HCEC 1CT (cell line): Measurements from ENCODE around the gene ABCB8.
A peak's percentile ranks its signal among the peaks of the same experiment; 100 is the strongest.
"Not testable (repeated sequence)": the region's sequence is repeated elsewhere in the genome, so short reads cannot be mapped to it uniquely, and the experiment has no call there.

ENCODE experiments used
- DNase-seq: peaks from one replicate; pipeline ENCODE4 v3.0.0-alpha.2; 2017

ABCB8 gene

DNA sequence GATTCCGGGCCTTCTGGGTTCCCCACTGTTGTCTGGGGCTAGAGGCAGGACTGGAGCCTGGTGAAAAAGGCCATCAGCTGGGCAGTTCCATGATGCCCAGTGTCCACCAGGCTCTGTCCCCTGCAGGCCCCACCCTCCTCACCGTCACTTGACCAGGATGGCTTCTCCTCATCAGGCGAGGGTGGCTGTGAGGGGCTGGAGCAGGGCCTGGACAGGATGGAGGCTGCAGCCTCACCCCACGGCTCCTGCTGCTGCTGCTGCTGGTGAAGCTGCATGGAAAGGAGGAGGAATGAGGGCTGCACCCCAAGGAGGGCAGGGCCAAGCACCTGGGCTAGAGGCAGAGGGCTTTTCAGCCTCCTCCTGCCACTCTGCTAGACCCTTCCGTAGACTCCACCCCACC is 12.3 kb upstream of the ABCB8 start:
- no peak for DNase-seq

DNA sequence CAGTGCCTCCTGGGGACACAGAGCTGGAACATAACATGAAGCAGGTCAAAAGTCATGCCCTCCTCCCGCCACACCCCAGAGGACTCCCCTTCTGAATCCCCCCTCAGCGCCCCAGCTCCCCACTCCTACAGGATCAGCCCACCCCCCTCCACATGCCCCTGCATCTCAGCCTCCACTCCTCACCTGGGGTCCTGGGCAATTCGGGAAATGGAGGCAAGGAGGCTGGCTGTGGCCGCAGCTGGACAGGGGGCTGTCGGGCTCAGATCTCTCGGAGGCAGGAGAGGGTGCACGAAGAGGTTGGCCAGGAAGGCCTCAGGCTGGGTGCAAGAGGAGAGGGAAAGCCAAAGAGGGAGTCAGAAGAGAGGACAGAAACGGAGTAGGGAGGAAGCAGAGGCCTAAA is 11.7 kb upstream of the ABCB8 start:
- no peak for DNase-seq

DNA sequence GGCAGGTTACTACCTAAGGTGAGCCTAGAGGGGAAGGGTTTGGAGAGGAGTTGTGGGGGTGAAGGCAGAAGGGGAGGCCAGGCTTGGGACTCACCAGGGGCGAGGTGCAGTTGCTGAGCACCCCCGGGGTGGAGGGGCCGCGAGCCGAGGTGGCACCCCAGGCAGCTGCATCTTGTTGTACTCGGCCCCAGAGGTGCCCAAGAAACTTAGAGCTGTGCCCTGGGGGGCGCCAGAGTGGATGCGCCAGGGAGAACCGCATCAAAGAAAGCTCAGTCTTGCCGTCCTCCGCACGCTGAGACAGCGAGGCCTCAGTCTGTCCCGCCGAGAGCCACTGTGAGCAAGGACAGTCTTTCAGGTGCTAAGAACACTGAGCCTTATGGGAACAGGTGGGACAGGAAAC is 11.3 kb upstream of the ABCB8 start:
- no peak for DNase-seq

DNA sequence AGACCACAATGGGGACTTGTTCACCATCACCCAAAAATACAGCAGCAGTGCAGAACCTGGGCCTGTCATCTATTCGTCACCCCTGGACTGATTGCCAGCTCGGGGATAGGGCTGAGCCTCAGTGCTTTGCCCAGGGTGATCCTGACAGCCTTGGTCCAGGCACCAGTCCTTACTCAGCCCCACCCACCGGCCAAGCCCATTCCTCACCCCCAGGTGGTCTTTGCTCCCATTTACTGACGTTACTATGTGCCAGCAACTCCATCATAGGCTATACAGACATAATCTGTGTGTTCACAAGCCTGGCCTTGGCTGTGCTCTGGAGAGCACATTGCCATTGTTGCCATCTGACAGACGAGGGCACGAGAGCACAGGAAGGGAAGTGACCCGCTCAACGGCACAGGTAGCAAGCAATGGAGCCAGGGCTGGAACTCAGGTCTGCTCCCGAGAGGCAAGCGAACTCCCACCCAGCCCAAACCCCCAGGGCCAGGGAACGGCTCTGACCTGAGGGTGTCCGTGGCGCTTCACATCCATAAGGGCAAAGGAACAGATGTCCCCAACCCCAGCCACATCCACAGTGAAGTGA is 10.8 kb upstream of the ABCB8 start:
- no peak for DNase-seq

DNA sequence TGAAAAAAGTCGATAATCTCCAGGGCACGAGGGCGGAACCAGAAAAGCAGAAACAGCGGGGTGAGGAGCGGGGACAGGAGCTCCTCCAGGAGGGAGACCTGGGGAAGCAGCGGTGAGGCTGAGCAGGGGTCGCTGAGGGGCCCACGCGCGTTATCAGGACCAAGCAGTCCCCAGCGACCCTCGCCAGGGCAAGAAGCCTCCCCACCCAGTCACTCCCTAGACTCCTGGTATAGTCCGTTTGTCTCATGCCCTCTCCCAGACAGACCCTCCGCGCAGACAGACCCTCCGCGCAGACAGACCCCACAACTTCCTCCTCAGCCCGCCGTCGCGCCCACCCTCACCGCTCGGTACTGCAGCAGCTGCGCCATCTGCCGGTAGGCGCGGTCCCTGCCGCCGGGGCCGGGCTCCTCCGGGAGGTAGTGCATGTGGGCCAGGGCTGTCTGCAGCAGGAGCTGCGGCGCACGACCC is 10.3 kb upstream of the ABCB8 start:
- no peak for DNase-seq

DNA sequence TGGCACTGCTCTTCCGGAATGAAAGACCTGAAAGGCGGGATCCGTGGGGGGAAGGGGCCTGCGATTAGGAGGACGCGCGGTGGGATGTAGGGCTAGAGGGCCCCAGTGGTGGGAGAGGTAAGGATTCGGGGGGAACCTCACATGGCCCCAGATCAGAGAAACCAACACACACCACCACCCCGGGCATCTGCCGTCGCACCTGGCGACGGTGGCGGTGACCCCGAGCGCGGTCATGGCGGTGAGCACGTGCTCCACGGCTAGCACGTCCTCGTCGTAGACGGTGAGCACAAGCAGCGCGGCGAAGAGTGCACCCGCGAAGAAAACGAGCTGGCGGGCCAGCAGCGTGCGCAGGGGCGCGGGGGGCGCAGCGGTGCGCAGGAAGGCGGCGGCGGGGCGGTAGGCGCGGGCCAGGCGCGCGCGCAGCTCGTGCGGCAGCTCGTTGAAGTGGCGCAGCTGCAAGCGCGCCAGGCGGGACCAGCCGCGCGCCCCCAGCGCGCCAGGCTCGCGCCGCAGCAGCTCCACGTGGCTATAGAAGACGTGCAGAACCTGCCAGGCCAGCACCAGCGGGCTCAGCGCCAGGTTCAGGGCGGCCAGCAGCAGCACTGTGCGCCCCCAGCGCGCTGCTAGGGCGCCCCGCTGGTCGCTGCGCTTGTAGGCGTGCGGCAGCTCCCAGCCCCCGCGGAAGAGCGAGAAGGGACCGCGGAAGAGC is 9.7 kb upstream of the ABCB8 start:
- no peak for DNase-seq

DNA sequence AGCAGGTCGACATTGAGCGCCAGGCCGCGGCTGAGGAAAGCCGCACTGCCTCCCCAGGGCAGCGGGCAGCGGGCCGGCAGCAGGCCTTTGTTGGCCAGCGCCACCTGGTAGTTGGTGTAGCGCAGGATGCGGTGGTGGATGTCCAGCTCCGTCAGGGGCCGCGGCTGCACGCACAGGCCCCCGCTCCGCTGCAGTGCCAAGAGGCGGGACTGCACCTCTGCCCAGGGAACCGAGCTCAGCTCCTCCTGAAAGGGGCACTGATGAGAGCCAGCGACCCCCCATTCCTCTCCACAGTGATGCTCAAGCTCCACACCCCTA is 9.2 kb upstream of the ABCB8 start:
- no peak for DNase-seq

DNA sequence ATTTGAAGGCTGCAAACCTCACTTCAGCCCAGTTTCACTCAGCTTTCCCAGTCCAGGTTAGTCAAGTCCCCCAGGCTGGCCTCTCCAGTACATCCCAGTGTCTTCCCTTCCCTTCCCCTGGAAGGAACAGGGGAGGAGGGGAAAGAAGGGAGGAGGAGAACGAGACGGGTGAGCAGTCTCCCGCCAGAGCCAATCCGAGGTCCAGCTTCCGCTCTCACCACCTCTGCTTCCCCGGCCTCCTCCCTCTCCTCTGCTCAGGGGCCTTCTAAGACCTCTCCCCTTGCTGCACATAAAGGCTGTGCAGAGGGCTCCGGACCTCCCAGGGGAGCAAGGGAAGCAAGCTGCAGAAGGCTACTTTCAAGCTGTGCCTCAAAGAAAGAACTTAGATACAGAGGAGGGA is 8.0 kb upstream of the ABCB8 start:
- no peak for DNase-seq

DNA sequence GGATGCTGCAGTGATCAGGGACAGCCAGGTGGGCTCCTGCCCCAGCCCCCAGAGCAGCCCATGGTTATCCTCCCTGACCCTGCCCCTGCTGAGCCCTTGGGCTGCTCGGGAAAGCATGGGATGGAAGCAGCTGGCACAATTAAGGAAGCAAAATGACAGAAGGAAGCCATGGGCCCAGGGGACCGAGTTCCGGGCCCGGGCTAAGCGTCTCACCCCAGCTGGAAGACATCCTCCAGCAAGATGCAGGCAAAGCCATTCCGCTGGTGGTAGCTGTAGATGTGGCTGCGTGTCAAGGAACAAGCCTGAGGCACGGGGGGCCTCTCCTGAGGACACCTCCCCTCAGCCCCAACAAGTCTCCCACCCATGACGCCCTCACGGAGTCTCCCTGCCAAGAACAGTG is 5.0 kb upstream of the ABCB8 start:
- DNase-seq, result no peak

DNA sequence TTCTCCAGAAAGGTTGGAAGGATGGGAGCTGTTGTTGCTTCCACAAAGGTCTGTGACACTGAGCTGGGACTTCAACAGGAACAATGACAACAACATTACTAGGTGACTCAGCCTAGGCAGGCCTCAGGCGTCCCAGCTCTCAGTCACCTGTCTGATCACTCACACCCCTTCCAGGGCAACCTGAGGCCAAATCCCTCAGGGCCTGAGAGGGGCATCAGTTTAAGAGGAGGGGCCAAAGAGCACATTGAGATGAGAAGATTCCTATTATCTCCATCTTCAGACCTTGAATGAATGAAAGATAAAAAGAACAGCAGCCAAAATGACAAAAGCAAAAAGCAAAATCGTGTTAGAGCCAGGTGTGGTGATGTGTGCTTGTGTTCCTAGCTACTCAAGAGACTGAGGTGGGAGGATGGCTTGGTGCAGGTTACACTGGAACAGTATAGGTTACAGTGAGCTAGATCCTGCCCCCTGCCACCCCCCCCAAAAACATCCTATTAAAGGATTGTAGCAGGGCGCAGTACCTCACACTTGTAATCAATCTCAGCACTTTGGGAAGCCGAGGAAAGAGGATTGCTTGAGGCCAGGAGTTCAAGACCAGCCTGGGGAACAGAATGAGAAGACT is 3.7 kb upstream of the ABCB8 start, which contains the start of gene ATG9B:
ATG9B (minus strand) TSS at position 60 of the 622 bp plus-strand sequence. CDS start 71 bp downstream, outside the sequence.
- no peak for DNase-seq

DNA sequence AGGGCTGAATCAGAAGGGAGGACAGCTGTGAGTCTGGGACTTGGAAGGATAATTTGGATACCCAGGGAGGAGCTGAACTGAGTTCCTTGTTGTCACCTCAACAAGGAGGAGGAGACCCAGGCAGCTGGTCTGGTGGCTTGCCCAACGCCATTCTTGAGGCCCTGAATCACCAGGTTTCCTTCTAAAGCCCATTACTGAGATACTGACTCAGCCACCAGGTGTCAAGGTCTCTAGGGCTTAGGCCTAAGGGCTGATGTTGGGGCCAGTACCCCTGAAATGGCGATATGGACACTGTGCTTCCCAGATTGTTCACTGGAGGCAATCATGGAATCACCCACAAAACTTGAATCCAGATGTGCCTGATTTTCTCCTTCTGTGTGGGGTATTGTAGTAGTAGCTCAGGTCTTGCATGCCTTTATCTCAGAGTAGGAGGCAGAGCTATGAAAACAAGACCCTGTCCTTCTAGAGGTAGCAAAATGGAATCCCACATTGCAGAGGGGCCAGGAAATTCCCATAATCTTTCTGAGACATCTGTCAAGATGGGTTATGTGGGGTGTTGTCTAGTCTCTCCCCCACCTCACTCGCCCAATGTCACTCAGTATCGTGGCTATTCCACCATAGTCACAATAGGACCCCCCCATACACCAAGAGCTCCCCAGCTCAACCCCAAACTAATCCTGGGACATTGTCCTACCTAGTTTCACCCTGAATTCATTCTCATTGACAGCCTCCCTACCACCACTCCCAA is 2.2 kb upstream of the ABCB8 start:
- DNase-seq, result peak; percentile 63

DNA sequence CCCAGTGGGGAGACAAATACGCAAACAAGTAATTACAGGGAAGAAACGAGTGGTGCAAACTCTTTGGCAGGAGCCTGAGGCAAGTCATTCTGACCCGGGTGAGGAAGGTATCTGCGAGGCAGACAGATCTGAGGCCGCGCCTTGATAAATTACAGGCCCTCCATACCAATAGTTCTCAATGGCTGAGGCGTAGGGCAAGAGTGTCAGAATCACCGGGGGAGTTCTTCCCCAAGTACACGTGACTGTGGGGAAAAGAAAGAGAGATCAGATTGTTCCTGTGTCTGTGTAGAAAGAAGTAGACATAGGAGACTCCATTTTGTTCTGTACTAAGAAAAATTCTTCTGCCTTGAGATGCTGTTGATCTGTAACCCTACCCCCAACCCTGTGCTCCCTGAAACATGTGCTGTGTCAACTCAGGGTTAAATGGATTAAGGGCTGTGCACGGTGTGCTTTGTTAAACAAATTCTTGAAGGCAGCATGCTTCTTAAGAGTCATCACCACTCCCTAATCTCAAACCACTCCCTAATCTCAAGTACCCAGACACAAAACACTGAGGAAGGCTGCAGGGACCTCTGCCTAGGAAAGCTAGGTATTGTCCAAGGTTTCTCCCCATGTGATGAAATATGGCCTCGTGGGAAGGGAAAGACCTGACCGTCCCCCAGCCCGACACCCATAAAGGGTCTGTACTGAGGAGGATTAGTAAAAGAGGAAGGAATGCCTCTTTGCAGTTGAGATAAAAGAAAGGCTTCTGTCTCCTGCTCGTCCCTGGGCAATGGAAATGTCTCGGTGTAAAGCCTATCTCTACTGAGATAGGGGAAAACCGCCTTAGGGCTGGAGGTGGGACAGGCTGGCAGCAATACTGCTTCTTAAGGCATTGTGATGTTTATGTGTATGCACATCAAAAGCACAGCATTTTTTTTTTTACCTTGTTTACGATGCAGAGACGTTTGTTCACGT is 1.2 kb upstream of the ABCB8 start:
- not testable (repeated sequence) for DNase-seq

DNA sequence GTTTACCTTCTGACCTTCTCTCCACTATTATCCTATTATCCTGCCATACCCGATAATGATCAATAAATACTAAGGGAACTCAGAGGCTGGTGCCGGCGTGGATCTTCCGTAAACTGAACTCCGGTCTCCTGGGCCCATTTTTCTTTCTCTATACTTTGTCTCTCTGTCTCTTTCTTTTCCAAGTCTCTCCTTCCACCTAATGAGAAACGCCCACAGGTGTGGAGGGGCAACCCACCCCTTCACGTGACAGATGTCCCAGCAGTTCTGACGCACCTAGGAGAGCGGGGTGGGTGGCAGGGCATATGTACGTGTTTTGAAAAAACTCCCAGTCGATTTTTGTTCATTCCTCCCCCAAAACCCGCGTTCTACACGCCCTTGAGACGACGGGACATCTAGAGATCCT is 521 bp upstream of the ABCB8 start:
- not testable (repeated sequence) for DNase-seq

DNA sequence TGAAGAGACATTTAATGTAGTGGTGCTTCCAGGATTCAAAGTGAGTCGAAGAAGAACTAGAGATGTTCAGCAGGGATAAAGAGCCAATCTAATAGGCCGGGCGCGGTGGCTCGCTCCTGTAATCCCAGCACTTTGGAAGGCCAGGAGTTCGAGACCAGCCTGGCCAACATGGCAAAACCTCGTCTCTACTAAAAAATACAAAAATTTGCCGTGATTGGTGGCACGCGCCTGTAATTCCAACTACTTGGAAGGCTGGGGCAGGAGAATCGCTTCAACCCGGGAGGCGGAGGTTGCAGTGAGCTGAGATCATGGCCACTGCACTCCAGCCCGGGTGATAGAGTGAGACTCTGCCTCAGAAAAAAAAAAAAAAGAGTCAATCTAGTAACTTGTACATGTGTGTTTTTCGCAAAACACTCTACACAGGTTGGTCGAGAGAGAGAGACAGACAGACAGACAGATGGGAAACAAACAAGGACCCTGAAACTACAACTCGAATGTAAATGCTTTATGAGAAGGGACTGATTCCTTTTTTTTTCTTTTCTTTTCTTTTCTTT is 775 bp downstream of the ABCB8 start:
- DNase-seq, result no peak

DNA sequence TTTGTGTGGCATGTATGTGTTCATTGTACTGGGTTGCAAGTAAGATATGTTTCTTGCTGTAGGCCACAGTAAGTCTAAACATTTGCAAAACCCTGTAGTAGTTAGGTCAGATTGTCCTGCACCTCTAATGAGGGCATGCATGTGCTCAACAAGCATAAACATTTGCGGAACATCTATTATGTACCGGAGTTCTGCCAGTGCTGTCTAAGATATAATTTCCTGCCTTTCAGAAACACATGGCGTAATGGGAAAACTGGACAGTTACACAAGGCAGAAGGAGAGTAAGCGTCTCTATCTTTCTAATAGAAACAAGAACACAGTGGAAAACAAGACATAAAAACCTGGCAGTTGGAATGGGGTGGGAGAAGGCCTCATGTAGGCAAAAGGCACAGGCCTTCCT is 2.8 kb downstream of the ABCB8 start:
- DNase-seq, result no peak

DNA sequence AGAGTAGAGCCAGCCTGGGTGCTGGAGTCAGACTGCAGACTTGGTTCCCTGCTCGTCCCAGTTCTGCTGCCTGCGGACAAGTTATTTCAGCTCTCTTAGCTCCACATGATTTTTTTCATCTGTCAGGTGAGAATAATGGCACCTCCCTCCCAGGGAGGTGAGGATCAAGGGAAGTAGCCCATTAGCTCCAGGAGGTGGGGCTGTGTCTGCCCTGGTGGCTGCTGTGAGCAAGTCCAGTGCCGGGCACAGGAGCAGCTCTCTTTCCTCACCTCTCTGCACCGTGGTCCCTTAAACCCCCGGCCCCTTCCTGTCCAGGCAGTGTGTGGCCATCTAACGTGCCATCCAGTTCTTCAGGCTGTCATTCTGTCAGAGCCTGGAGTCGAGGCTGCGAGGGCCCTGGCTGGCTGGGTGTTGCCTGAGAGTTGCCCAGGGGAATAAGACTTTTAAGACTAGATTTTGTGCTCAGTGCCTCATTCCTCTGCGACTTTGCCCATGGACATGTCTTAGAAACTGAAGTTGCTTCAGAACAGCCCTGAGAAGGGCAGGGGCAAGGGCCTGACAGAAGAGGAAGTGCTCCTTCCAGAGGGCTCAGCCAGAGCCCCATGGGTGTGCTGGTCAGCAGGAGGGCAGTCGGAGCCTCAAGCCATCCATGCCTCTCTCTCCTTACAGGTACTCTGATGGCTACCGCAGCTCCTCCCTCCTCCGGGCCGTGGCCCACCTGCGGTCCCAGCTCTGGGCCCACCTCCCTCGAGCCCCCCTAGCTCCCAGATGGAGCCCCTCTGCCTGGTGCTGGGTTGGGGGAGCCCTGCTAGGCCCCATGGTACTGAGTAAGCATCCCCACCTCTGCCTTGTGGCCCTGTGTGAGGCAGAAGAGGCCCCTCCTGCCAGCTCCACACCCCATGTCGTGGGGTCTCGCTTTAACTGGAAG is 5.0 kb downstream of the ABCB8 start:
- DNase-seq, result no peak

DNA sequence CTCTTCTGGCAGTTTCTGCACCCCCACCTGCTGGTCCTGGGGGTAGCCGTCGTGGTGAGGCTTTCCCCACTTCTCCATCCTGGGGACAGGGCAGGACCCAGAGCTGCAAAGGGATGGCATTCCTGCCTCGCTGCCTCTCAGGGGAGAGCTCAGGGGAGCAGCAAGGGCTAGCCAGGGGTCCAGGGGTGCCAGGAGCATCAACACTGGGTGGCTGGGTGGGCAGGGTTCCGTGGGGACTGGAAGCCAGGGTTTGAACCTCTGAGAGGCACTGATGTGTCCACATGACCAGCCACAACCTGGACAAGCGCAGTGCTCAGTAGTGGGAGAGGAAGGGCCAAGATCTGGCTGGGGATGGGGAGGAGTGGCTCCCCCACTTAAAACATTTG is 5.6 kb downstream of the ABCB8 start:
- no peak for DNase-seq

DNA sequence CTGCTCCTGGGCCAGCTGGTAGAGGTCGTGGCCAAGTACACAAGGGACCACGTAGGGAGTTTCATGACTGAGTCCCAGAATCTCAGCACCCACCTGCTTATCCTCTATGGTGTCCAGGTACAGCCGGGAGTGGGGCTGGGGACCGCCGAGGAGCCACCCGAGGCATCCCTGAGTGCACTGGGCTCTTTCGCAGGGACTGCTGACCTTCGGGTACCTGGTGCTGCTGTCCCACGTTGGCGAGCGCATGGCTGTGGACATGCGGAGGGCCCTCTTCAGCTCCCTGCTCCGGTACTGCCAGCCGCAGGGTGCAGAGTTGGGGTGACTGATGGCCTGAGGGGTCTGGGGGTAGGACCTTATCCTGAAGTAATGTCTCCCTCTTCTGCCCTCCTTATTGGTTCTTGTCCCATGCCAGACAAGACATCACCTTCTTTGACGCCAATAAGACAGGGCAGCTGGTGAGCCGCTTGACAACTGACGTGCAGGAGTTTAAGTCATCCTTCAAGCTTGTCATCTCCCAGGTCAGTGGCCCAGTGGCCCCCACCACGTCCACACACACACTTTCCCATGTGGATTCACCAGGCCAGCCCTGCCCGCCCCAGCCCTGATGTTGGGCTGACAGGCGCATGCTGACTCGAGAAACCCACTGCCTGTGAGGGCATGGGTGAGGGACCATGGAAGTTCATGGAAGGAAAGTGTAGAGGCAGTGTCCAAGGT is 6.2 kb downstream of the ABCB8 start:
- no peak for DNase-seq

DNA sequence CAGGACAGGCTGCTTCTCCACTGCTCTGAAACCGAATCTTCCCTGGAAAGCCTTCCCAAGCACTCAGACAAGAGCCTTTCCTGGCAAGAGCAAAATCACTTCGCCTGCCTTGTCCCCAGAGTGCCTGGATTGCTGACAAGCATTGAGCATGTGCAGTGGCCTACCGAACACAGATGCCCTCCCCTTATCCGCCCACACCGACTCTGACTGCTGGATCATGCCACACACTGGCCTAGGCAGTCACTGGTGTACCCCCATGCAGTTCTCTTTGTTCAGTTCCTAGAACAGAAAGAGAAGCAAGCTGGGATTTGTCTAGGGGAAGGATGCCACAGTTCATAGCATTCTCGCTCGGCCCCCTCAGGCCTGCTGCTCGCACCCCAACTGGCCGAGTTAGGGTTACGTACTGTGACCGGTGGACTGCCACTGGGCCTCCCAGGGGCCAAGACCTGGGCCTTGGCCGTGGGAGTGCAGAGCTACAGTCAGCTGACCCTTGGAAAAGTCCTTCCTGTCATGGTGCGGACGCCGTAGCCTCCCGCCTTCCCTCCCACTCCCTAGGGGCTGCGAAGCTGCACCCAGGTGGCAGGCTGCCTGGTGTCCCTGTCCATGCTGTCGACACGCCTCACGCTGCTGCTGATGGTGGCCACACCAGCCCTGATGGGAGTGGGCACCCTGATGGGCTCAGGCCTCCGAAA is 6.9 kb downstream of the ABCB8 start:
- no peak for DNase-seq

DNA sequence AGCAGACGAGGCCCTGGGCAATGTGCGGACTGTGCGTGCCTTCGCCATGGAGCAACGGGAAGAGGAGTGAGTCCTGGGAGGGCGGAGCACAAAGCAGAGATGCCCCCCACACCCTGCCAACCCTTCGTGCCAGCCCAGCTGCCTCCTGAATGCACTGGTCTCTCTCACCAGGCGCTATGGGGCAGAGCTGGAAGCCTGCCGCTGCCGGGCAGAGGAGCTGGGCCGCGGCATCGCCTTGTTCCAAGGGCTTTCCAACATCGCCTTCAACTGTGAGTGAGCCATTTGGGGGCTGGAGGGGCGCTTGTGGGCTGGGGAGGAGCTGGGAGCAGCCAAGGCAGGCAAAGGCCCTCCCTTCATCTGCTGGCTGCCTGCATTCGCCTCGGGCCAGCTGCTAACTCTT is 7.7 kb downstream of the ABCB8 start:
- no peak for DNase-seq
